ENCODE data around the gene ZNF423.

ZNF423 gene

GRCh38 chr16:49780433-49780832 is 75.5 kb downstream of the ZNF423 start:
- DNase-seq: no peak

- no peak for DNase-seq
These were observed 75.9 kb downstream of the ZNF423 start for GRCh38 chr16:49779979-49780378.

- no peak for DNase-seq
These were observed 77.5 kb downstream of the ZNF423 start for GRCh38 chr16:49778202-49778930.

- DNase-seq: no peak
These were observed 79.2 kb downstream of the ZNF423 start for GRCh38 chr16:49776734-49777133.

GRCh38 chr16:49776085-49776595 is 79.8 kb downstream of the ZNF423 start:
- no peak for DNase-seq

DNA sequence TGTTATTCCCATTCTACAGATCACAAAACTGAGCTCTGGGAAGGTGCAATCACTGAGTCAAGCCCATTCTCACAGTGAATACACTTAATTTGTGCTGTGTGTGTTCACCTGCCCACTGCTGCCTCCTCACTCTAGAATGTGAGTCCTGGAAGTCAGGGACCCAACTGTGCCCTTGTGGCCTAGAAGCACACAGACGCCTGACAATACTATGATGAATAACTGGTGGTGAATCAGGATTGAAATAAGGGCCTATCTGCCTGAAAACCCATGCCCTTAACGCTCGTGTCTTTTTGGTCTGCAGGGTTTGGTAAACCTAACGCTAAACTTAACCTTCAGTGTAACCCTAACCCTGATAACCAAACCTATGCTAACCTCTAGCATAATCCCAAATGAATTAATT is 80.3 kb downstream of the ZNF423 start:
- no peak for DNase-seq

- no peak for DNase-seq
These were observed 80.9 kb downstream of the ZNF423 start for GRCh38 chr16:49775018-49775417.

GRCh38 chr16:49773534-49774475 is 82.1 kb downstream of the ZNF423 start:
- no peak for DNase-seq

DNA sequence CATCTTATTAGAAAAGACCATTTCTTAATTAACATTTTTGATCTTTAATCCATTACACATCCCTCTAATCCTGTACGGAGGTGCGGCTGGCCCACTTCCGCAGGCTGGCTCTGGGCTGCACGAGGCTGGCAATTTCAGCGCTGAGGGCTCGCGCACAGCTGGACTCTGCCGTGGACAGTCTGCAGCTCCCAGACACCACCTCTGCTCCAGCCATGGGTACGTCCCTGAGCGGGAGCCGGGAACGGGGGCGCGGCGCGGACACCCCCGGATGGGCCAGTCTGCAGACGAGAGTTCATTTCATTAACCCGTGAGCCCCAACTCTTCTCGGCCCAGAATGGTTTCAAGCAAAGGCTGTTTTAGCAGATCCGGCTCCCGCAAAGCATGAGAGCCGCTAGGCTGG is 87.9 kb downstream of the ZNF423 start:
- DNase-seq: no peak

DNA sequence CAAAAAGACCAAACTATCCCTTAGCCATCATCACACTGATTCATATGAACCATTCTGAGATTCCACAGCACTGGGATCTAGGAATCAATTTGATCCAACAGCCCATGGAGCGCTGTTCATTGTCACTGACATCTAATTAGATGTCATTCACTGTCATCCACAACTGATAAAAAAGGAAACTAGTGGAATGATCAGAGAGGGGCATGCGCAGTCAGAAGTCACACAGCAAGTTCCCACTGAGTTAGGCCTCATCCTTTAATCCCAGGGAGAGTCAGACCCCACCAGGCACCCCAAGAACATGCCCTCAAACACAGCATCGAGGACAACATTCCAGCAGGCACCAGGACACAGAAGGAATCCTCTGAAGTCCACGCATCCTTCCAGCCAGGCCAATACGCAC is 88.5 kb downstream of the ZNF423 start:
- DNase-seq: no peak

DNA sequence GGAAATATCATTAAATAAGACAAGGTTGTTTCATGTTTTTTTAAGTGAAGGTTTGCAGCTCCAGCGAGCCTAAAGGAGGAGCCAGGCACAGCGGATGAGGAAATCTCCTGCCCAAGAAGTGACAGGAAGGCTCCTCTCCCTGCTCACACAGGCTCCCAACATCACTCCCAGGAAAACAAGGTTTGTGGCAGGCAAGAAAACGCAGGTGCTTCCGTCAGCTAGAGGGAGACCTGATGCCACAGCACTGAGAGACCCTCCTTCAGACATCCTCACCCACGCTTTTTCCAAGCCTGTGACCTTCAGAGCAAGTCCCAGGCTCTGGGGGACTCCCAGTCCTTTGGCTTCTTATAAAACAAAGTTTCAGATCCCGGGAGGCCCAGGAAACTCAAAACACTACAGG is 89.7 kb downstream of the ZNF423 start:
- DNase-seq: no peak

DNA sequence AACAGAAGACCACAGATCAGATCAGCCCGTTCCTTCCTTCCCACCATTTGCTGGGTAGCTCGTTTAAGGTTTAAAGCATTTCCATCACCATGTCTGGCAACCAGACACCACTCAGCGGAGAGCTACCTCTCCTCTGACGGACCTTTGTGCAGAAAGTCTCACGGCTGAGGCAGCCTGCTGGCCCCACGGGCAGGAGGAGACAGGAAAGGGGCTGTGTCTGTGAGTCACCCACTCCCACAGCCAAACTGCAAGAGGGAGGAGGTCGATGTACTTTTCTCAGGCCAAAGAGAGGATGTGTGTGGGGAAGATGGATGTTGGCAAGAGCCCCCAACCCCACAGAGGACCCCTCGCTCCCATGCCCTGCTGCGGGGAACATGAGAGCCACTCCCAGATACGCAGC is 92.1 kb downstream of the ZNF423 start:
- no peak for DNase-seq

DNA sequence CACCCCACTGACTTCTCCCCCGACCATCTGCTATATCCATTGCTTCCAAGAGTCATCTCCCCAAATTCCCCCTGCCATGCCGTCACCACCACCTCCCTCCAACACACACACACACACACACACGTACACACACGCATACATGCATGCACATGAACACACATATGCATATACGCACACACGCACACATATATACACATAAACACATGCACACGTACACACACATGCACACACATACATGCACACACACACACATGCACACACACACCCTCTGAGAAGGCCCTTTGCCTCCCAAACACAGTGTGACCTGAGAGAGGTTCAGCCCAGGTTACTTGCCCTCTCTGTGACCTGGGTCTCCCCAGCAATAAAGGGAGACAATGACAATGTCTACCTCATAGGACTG is 95.1 kb downstream of the ZNF423 start:
- DNase-seq: no peak

GRCh38 chr16:49757559-49758069 is 98.3 kb downstream of the ZNF423 start:
- no peak for DNase-seq

DNA sequence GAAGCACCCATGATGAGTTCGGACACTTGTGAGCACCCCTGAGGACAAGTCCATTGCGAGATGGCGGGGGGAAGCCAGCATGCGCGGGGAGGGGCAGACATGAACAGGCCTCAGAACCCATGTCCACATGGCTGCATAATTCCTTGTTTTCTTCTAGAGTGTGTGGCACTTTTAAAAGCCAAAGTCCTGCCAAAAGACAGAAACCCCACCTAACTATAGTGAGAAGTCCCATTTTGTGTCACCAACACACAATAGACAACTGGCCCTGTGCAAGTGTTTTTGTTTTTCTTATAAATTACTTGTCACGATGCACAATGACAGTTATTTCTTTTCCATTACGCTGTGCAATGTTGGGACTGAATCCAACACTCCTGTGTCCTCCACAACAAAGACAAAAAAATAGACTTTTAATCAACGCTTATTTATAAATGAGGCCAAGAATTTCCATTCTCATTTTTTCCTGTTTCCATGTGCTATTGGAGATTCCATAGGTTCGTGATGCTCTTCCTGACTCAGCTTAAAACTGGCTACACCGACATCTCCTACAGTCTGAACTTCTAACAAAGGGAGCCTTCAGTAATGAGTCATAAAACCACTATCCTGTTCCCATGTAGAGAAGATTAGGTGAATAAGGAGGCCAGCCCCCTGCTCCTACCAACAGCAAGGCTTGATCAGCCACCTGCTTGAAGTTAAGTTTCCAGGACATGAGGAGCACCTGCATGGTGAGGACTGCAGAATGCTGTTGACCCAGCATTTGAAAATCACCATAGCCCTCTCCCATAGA is 98.9 kb downstream of the ZNF423 start:
- DNase-seq: no peak

GRCh38 chr16:49755716-49756505 is 100.0 kb downstream of the ZNF423 start:
- DNase-seq: no peak

- no peak for DNase-seq
These were observed 100.6 kb downstream of the ZNF423 start for GRCh38 chr16:49755313-49755620.

DNA sequence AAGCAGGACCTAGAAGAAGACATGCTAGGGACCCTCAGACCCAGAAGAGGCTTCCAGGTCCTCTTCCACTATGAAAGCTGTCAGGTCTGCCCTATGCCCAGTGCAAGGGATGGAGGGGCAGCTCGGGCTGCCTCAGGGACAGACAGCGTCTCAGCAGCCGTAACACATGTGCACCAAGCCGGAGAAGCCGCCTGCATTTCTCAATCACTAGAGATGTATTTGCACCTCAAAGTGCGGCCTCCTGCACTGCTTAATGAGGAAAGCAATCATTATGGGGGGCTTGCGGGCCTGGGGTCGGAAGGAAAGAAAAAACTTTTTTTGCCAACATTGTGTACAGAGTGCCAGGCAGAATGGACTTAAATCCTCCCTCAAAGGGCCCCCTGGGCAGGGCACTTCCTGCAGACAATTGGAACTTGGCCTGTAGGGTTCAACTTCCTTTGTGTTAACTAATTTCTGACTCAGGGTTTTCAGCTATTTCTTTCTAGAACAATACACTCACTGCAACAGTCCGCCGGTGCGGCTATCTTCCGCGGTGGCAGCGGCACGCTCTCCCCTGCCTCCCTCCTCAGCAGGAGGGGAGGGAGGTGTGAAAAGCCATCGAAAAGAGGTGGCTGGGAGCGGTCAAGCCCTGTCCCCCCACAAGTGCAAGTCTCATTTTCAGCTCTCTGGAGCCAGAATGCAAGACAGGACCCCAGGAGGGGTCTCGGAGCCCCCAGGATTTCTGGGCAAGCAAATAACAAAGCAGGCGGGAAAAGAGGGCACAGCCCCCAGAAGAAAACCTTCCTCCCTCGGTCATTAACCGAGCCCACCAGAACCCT is 101.2 kb downstream of the ZNF423 start:
- no peak for DNase-seq

- DNase-seq: no peak
These were observed 105.4 kb downstream of the ZNF423 start for GRCh38 chr16:49750341-49751000.

DNA sequence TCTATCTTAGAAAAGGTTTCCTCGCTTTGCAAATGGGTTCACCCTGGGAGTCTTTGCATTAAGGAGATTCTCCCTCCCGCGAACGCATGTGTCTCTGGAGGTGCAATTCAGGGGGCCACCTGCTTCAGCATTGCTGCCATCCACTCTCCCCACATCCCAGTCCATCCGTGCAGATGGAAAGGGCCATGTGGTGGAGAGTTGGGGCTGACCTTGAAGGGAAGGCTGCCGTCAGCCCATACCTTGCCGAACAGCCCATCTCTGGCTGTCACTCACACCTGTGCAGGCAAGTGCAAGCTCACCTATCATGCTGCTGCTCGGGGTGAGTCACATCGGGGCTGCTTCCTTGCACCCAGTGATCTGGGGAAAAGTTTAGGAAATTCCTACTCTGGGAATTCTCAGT is 106.1 kb downstream of the ZNF423 start:
- DNase-seq: no peak

- no peak for DNase-seq
These were observed 107.6 kb downstream of the ZNF423 start for GRCh38 chr16:49748322-49748721.
